DMS114 treated with DMSO at 0.1 percent for 48 hours (cell line): ENCODE measurements around the gene PRAC2.
"Not testable (repeated sequence)": the region's sequence is repeated elsewhere in the genome, so short reads cannot be mapped to it uniquely, and the experiment has no call there.

ENCODE experiments used
- DNase-seq: peaks from one replicate; lab custom pipeline; 2025; ENCODE audit not compliant: unreplicated experiment; lab: John Stamatoyannopoulos, UW

PRAC2 gene

DNA sequence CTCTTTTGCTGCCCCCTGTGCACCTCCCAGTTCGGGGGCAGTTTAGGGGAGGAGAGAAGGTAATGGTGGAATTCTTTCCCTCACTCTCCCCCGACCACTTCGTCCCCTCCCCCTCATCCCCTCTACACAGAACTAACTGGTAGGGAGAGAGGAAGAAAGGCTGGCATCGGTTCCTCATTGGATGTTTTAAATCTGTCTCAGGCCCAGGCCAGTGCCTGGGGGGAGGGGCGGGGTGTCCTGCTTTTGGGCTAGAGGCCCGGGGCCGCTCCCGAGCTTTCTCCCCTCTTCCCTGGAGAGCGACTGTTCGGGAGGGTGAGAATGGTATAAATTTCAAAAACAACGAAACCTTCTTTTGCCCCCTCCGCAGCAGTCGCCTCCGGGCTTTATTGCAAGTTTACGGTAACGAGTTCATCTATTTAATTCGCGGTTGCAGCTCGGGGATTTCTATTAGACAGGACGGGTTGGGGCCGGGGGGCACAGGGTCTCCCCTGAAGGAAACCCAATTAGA, at the start of gene PRAC2:
PRAC2 (plus strand) TSS at position 271 of the 508 bp plus-strand sequence. CDS start 1,226 bp downstream, outside the sequence.
- peak; percentile 11 for DNase-seq

DNA sequence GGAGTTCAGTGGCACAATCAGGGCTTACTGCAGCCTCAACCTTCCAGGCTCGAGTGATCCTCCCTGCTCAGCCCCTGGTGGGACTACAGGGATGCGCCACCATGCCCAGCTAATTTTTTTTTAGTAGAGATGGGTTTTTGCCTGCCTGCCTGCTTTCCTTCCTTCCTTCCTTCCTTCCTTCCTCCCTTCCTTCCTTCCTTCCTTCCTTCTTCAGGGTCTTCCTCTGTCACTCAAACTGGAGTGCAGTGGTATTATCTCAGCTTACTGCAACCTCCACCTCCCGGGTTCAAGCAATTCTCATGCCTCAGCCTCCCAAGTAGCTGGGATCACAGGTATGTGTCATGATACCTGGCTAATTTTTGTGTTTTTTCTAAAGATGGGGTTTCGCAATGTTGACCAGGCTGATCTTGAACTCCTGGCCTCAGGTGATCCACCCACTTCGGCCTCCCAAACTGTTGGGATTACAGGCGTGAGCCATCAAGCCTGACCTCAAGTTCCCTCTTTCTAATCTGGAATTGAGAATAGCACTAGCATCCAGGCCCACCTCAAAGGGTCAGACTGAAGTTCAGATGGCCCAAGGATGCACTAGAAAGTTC, 45.9 kb upstream of the PRAC2 start:
- DNase-seq, result no peak

- peak; percentile 40 for DNase-seq
These were observed 44.6 kb upstream of the PRAC2 start for GRCh38 chr17:48678141-48678971.

GRCh38 chr17:48679385-48680096, 43.4 kb upstream of the PRAC2 start:
- no peak for DNase-seq

DNA sequence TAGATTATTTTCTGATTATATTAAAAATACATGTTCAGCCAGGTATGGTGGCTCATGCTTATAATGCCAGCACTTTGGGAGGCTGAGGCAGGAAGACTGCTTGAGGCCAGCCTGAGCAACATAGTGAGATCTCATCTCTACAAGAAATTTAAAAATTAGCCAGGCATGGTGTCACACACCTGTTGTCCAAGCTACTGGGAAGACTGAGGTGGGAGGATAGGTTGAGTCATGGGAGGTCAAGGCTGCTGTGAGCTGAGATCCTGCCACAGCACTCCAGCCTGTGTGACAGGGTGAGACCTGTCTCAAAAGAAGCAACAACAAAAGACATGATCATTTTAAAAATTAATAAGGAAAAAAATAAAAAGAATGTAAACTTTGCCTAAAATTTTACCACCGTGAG, 41.4 kb upstream of the PRAC2 start:
- no peak for DNase-seq

DNA sequence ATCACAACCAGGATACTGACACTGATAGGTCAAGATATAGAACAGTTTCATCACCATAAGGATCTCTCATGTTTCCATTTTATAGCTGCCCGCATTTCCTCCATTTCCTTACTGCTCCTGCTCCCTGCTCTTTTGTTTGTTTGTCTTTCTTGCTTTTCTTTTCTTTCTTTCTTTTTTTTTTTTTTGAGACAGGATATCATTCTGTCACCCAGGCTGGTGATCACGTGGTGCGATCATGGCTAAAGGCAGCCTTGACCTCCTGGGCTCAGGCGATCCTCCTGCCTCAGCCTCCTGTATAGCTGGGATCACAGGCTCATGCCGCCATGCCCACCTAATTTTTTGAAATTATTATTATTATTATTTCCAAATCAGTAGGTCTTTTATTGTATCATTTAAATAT, 32.3 kb upstream of the PRAC2 start:
- DNase-seq, result no peak

GRCh38 chr17:48692049-48692448, 30.9 kb upstream of the PRAC2 start:
- DNase-seq, result no peak

DNA sequence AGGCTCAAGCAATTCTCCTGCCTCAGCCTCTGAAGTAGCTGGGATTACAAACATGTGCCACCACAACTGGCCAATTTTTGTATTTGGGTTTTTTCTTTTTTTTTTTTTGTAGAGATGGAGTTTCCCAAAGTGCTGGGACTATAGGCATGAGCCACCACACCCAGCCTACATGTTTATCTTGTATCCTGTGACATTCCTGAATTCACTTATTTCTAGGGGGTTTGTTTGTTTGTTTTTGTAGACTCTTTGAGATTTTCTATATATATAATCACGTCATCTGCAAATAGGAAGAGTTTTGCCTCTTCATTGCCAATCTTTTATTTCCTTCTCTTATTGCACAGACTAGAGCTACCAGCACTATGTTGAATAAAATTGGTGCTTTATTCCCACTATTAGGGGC, 29.8 kb upstream of the PRAC2 start:
- no peak for DNase-seq

DNA sequence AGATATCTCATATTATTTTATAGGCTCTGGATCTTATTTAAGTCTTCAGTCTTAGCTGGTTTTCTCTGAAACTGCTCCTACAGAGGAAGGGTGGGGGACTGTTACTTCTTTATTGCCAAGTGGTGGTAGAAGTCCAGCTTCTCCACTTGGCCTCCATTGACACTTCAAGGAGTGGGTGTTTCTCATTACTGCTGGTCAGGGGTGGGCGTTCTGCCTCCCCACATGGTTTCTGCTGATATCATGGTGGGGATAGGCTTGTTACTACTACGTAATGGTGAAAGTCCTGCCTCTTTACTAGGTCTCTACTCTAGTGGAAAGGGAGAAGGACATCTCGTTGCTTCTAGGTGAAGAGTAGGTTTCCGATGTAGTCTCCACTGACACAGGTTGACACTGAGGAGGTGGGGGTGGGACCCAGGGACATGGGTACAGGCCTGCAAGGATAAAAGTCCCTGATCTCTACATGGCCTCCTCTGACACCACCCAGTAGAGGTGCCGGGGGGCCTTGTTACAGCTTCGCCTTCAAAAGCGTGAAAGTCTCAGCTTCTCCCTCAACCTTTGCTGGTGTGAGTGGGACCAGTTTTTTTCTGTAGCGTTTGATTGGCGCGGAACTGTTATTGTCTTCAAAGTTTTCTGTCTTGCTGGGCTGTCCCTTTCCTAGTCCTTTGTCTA, 21.0 kb upstream of the PRAC2 start:
- no peak for DNase-seq

DNA sequence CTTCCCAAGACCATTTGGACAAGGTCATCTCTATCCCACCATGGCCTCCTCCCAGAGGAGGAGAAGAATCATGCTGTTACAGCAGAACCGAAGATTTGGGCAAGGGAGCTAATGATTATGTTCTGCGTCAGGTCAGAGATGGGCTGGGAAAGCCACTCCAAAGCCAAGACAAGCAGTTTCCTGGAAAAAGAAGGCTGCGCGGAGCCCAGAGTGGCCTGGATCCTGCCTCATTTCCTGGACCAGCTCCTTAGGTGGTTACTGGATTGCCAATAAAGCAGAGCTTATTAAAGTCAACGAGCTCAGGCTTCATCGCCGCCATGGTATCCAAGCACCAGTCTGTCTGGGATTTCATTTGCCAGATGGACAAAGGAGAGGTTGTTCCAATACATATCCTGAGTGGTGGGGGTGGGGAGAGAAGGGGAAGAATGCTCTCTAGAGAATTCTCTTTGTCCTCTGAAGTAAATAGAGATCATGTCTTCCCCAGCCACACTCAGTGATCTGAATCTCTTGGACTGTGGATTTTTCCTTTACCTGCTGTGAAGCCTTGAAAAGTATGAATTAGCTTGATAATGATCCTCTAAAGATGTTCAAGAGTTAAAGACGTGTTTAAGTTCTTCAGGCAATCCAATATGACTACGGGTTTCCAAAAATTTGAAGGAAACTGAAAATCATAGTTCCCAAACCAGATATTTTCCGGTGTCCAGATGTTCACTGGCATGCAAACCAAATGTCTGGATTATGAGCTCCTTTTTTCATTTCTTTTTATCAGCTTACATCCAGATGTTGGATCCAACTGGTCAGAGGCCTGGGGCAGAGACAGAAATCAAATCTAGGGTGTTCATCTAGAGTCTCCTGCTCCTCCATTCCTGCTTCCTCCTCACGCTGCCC, 18.4 kb upstream of the PRAC2 start:
- no peak for DNase-seq

DNA sequence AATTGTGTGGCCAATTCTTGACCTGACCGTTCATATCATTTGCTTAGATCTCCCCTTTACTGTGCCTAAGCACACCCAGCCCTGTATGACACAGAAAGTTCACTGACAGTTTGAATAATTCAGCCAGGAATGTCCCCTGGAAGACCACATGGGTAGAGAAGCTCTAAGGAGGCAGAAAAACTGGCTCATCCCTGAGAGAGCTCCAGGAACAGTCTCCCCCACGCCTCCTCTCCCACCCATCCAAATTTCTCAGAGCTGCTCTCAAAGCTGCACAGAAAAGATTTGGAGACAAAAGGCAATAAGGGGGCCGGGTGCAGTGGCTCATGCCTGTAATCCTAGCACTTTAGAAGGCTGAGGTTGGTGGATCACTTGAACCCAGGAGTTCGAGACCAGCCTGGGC, 11.9 kb upstream of the PRAC2 start:
- no peak for DNase-seq

- no peak for DNase-seq
These were observed 7.2 kb upstream of the PRAC2 start for GRCh38 chr17:48715496-48716399.

GRCh38 chr17:48716549-48716948, 6.4 kb upstream of the PRAC2 start:
- DNase-seq, result not testable (repeated sequence)

- DNase-seq, result no peak
These were observed 5.4 kb upstream of the PRAC2 start for GRCh38 chr17:48717367-48718226.

- no peak for DNase-seq
These were observed 4.7 kb upstream of the PRAC2 start for GRCh38 chr17:48718227-48718760.

GRCh38 chr17:48718761-48719641, 4.0 kb upstream of the PRAC2 start:
- DNase-seq, result no peak

DNA sequence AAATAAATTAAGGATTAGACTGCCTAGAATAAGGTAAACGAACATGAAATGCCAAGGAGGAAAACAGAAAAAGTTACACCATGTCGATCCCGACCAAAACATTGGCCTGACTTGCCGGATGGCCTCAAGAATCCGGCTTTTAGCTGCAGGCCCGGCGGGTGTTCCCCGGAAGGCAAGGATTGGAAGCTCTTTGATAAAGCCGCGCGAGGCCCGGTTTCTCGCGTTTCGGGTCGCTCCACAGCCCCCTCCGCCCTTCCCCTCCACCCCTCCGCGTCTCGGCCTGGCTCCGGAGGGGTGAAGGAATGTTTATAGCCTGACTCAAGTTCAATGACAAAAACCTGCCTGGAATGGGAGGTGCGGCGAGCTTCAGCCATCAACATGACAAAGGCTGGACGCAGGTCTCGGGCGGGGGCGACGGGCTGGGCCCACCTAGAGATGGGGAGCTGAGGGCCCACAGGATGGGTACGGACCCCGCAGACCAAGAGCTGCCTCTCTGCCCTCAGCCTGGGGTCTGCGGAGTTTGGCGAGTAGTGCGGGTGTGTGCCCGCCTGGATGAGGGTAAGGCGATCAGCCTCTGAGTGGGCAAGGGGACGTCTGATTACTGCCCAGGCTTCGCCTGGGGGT, 3.2 kb upstream of the PRAC2 start:
- DNase-seq, result no peak
